ENCODE measurements around the gene SMIM33. TPM values are rescaled to one million over a fixed set of nuclear protein-coding genes. Genes with fewer than 3 reads are reported as not detected.
A peak's percentile ranks its signal among the peaks of the same experiment; 100 is the strongest.

The SMIM33 gene
- total RNA-seq, 1 donor from 2014 or later, result 0.39 TPM

GRCh38 chr5:139459451-139459934 is 11.3 kb upstream of the SMIM33 start:
- Mint-ChIP-seq H3K4me1 (ENCODE audit: low read depth) (peaks cover 65% of the 10 kb centered on the region), H3K27me3 (ENCODE audit: insufficient read depth) (no peaks in the 10 kb centered on the region), H3K27ac (peak overlapping the region; percentile 99), H3K9me3 (no peaks in the 10 kb centered on the region), H3K4me3 (peak overlapping the region; percentile 81), H3K36me3 (ENCODE audit: low read depth) (no peaks in the 10 kb centered on the region)
- DNase-seq (ENCODE audit: low spot score), result no peak
- intact Hi-C loops (cut with micrococcal nuclease), result loop anchor here (1.0 kb wide), 6 partner anchors 9 to 52 kb away; partner anchors contain the start of genes DNAJC18 and STING1

- DNase-seq (ENCODE audit: low spot score), result no peak
- Mint-ChIP-seq H3K9me3 (no peaks in the 10 kb centered on the region), H3K27me3 (ENCODE audit: insufficient read depth) (no peaks in the 10 kb centered on the region), H3K4me3 (peak overlapping the region; percentile 81), H3K4me1 (ENCODE audit: low read depth) (peaks cover 56% of the 10 kb centered on the region), H3K36me3 (ENCODE audit: low read depth) (no peaks in the 10 kb centered on the region), H3K27ac (peak overlapping the region; percentile 99)
- intact Hi-C loops (cut with micrococcal nuclease), result no loop called here
Observed at GRCh38 chr5:139460455-139460854, 10.3 kb upstream of the SMIM33 start.

GRCh38 chr5:139461176-139461575 is 9.6 kb upstream of the SMIM33 start:
- H3K27ac Mint-ChIP-seq, result peak overlapping the region; percentile 74
- peaks cover 53% of the 10 kb centered on the region for H3K4me1 Mint-ChIP-seq (ENCODE audit: low read depth)
- H3K36me3 Mint-ChIP-seq (ENCODE audit: low read depth), result no peaks in the 10 kb centered on the region
- no peaks in the 10 kb centered on the region for H3K9me3 Mint-ChIP-seq
- intact Hi-C loops (cut with micrococcal nuclease), result no loop called here
- no peaks in the 10 kb centered on the region for H3K27me3 Mint-ChIP-seq (ENCODE audit: insufficient read depth)
- H3K4me3 Mint-ChIP-seq, result no peak overlapping the region
- no peak for DNase-seq (ENCODE audit: low spot score)

GRCh38 chr5:139461698-139462097 is 9.1 kb upstream of the SMIM33 start:
- intact Hi-C loops (cut with micrococcal nuclease), result no loop called here
- H3K27me3 Mint-ChIP-seq (ENCODE audit: insufficient read depth), result no peaks in the 10 kb centered on the region
- no peak overlapping the region for H3K27ac Mint-ChIP-seq
- H3K9me3 Mint-ChIP-seq, result no peaks in the 10 kb centered on the region
- no peaks in the 10 kb centered on the region for H3K36me3 Mint-ChIP-seq (ENCODE audit: low read depth)
- peak overlapping the region; percentile 19 for H3K4me3 Mint-ChIP-seq
- H3K4me1 Mint-ChIP-seq (ENCODE audit: low read depth), result peaks cover 48% of the 10 kb centered on the region
- no peak for DNase-seq (ENCODE audit: low spot score)

- Mint-ChIP-seq H3K27me3 (ENCODE audit: insufficient read depth) (no peaks in the 10 kb centered on the region), H3K4me1 (ENCODE audit: low read depth) (peaks cover 38% of the 10 kb centered on the region), H3K4me3 (peak within 1 kb of the TSS; percentile 19), H3K27ac (no peak within 1 kb of the TSS), H3K9me3 (no peaks in the 10 kb centered on the region), H3K36me3 (ENCODE audit: low read depth) (no peaks in the 10 kb centered on the region)
- intact Hi-C loops (cut with micrococcal nuclease), result no loop called here
- DNase-seq (ENCODE audit: low spot score), result no peak
Observed at GRCh38 chr5:139462586-139463276, 8.1 kb upstream of the SMIM33 start, which contains the start of gene ECSCR. Gene ECSCR (minus strand): TSS chr5:139462743. CDS start chr5:139462670, 73 bp downstream.

GRCh38 chr5:139468421-139468931 is 2.3 kb upstream of the SMIM33 start:
- no peak for DNase-seq (ENCODE audit: low spot score)
- no peaks in the 10 kb centered on the region for H3K27me3 Mint-ChIP-seq (ENCODE audit: insufficient read depth)
- H3K36me3 Mint-ChIP-seq (ENCODE audit: low read depth), result no peaks in the 10 kb centered on the region
- no peaks in the 10 kb centered on the region for H3K9me3 Mint-ChIP-seq
- intact Hi-C loops (cut with micrococcal nuclease), result loop anchor here (1.0 to 2.0 kb wide), 2 partner anchors 9 to 14 kb away; partner anchors contain the start of gene STING1
- H3K27ac Mint-ChIP-seq, result peak overlapping the region; percentile 76
- H3K4me1 Mint-ChIP-seq (ENCODE audit: low read depth), result peaks cover 55% of the 10 kb centered on the region
- H3K4me3 Mint-ChIP-seq, result peak overlapping the region; percentile 37

- Mint-ChIP-seq H3K27me3 (ENCODE audit: insufficient read depth) (no peaks in the 10 kb centered on the region), H3K27ac (peak overlapping the region; percentile 90), H3K4me3 (peak overlapping the region; percentile 45), H3K4me1 (ENCODE audit: low read depth) (peaks cover 91% of the 10 kb centered on the region), H3K36me3 (ENCODE audit: low read depth) (peaks cover 22% of the 10 kb centered on the region), H3K9me3 (no peaks in the 10 kb centered on the region)
- intact Hi-C loops (cut with micrococcal nuclease), result no loop called here
- no peak for DNase-seq (ENCODE audit: low spot score)
Observed at GRCh38 chr5:139472386-139473030, 1.7 kb downstream of the SMIM33 start.

- no peaks in the 10 kb centered on the region for H3K9me3 Mint-ChIP-seq
- H3K27me3 Mint-ChIP-seq (ENCODE audit: insufficient read depth), result no peaks in the 10 kb centered on the region
- H3K27ac Mint-ChIP-seq, result peak overlapping the region; percentile 44
- H3K36me3 Mint-ChIP-seq (ENCODE audit: low read depth), result peaks cover 26% of the 10 kb centered on the region
- H3K4me3 Mint-ChIP-seq, result no peak overlapping the region
- H3K4me1 Mint-ChIP-seq (ENCODE audit: low read depth), result peaks cover 96% of the 10 kb centered on the region
- no peak for DNase-seq (ENCODE audit: low spot score)
- intact Hi-C loops (cut with micrococcal nuclease), result no loop called here
Observed at GRCh38 chr5:139473105-139473504, 2.3 kb downstream of the SMIM33 start.

- no peak for DNase-seq (ENCODE audit: low spot score)
Observed at GRCh38 chr5:139473565-139473964, 2.8 kb downstream of the SMIM33 start.

GRCh38 chr5:139474890-139475791 is 4.3 kb downstream of the SMIM33 start:
- Mint-ChIP-seq H3K9me3 (no peaks in the 10 kb centered on the region), H3K4me1 (ENCODE audit: low read depth) (peaks cover 89% of the 10 kb centered on the region), H3K36me3 (ENCODE audit: low read depth) (peaks cover 37% of the 10 kb centered on the region), H3K27ac (peak overlapping the region; percentile 92), H3K4me3 (peak overlapping the region; percentile 64), H3K27me3 (ENCODE audit: insufficient read depth) (no peaks in the 10 kb centered on the region)
- intact Hi-C loops (cut with micrococcal nuclease), result loop anchor here (1.0 kb wide), 2 partner anchors 7 to 28 kb away; partner anchors contain the start of gene STING1
- DNase-seq (ENCODE audit: low spot score), result no peak

More at GRCh38 chr5:139473565-139473964, 2.8 kb downstream of the SMIM33 start:
- Mint-ChIP-seq H3K4me3 (no peak overlapping the region), H3K27me3 (ENCODE audit: insufficient read depth) (no peaks in the 10 kb centered on the region), H3K36me3 (ENCODE audit: low read depth) (peaks cover 29% of the 10 kb centered on the region), H3K27ac (peak overlapping the region; percentile 69), H3K9me3 (no peaks in the 10 kb centered on the region), H3K4me1 (ENCODE audit: low read depth) (peaks cover 96% of the 10 kb centered on the region)
- intact Hi-C loops (cut with micrococcal nuclease), result no loop called here

- H3K27ac Mint-ChIP-seq, result no peak overlapping the region
- H3K36me3 Mint-ChIP-seq (ENCODE audit: low read depth), result peaks cover 46% of the 10 kb centered on the region
- no peaks in the 10 kb centered on the region for H3K9me3 Mint-ChIP-seq
- H3K4me3 Mint-ChIP-seq, result no peak overlapping the region
- peaks cover 88% of the 10 kb centered on the region for H3K4me1 Mint-ChIP-seq (ENCODE audit: low read depth)
- DNase-seq (ENCODE audit: low spot score), result no peak
- H3K27me3 Mint-ChIP-seq (ENCODE audit: insufficient read depth), result no peaks in the 10 kb centered on the region
- intact Hi-C loops (cut with micrococcal nuclease), result loop anchor here (1.0 kb wide), 1 partner anchor 29 kb away; no protein-coding TSS in a partner anchor
Observed at GRCh38 chr5:139475865-139476617, 5.2 kb downstream of the SMIM33 start.
